Omental fat pad (tissue), 4 donors: Measurements from ENCODE around the gene PPP1R12A. TPM values are rescaled to one million over a fixed set of nuclear protein-coding genes. Genes with fewer than 3 reads are reported as not detected.

Experiments used
- ATAC-seq: fragments of 150-250 bp; one replicate; pipeline ENCODE4 v1.9.1; 2016; ENCODE audit warnings: mild to moderate bottlenecking, moderate library complexity; ENCODE audit not compliant: low FRiP score
- DNase-seq: peaks from one replicate; pipeline ENCODE4 v3.0.0-alpha.2; 2019; ENCODE audit warnings: low spot score
- CTCF ChIP-seq, 3 donors: fragments of 450-650 bp; IDR thresholded peaks; one replicate each; pipeline ENCODE4 v1.5.1; 2016 to 2017; ENCODE audit warnings: antibody characterized with exemption in 3 of 3, mild to moderate bottlenecking in 3 of 3, moderate library complexity in 2 of 3
- total RNA-seq, 4 donors: library from RNA; depleted of rRNA; stranded (reverse); fragments of >200 nt; gene quantifications; one replicate each; pipeline ENCODE4 v1.1.0, GENCODE V29; 2016

The PPP1R12A gene
- total RNA-seq, 4 donors from 2014 or later, result 49.3 to 153 (median 78.0) TPM

GRCh38 chr12:79927772-79928474 lies 7.0 kb downstream of the PPP1R12A start:
- no peak for DNase-seq
- ATAC-seq, result no peak
- TF ChIP-seq CTCF (IDR thresholded peaks at IDR 0.05), result no peak

- no peak for DNase-seq
- ATAC-seq, result no peak
- TF ChIP-seq CTCF (IDR thresholded peaks at IDR 0.05), result no peak
Measured at GRCh38 chr12:79926951-79927350, 7.9 kb downstream of the PPP1R12A start.

- no peak for TF ChIP-seq CTCF (IDR thresholded peaks at IDR 0.05)
- DNase-seq (no peak), ATAC-seq (no peak)
Measured at GRCh38 chr12:79925492-79925891, 9.4 kb downstream of the PPP1R12A start.

- no peak for TF ChIP-seq CTCF (IDR thresholded peaks at IDR 0.05)
- no peak for ATAC-seq
- no peak for DNase-seq
Measured at GRCh38 chr12:79921786-79922185, 13.1 kb downstream of the PPP1R12A start.

- ATAC-seq, result no peak
Measured at GRCh38 chr12:79920421-79921238, 14.3 kb downstream of the PPP1R12A start.

GRCh38 chr12:79919762-79920161 lies 15.1 kb downstream of the PPP1R12A start:
- DNase-seq, result no peak
- ATAC-seq, result no peak
- TF ChIP-seq CTCF (IDR thresholded peaks at IDR 0.05), result no peak

More at GRCh38 chr12:79920421-79921238, 14.3 kb downstream of the PPP1R12A start:
- no peak for DNase-seq
- TF ChIP-seq CTCF (IDR thresholded peaks at IDR 0.05), result no peak
